T1000 (cell line): ENCODE results near the gene TMSB10.
"Not testable (repeated sequence)": the region's sequence is repeated elsewhere in the genome, so short reads cannot be mapped to it uniquely, and the experiment has no call there.

Experiments used
- DNase-seq: peaks from one replicate; lab custom pipeline; 2025; ENCODE audit warnings: mixed read lengths; lab: John Stamatoyannopoulos, UW

TMSB10 gene

DNA sequence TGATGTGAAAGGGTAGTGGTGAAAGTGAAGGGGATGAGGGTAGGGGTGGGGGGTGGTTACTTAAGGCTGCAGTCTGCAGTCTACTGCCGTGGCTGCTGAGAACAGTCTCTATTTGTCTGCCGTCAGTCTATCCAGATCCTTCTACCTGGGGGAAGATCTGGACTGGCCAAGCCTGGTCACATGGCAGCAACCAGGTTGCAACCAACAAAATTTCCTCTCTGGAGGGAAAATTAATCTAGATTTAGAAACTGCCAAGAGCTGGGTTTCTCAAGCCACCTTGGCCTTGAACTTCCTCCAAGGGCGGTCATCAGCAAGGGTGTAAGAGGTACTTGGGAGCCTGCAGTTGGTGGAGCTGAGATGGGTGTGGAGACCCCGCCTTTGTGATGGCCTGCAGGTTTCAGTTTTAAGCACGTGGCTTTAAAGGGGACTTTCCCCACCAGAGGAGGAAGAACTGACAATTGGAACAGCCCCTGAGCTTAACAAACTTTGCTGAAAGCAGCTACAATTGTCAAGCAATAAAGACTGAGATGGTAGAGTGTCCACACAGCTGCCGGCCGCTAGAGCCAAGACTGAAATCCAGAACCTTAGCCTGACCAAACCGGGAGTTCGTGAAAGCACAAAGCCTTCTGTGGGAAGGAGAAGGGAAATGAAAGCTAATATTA is 34.1 kb downstream of the TMSB10 start:
- DNase-seq = no peak

DNA sequence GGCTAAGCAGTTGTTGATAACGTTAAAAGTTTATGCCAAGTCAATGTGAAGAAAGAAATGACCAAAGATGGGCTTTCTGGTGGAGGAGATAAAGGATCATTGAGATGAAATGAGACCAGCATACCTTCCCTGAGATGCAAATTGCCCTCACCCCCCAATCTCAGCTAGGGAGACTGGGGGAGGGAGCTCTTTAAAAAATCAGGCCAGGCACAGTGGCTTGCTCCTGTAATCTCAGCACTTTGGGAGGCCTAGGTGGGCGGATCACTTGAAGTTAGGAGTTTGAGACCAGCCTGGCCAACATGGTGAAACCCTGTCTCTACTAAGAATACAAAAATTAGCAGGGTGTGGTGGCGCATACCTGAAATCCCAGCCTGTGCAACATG is 34.6 kb downstream of the TMSB10 start:
- no peak for DNase-seq

DNA sequence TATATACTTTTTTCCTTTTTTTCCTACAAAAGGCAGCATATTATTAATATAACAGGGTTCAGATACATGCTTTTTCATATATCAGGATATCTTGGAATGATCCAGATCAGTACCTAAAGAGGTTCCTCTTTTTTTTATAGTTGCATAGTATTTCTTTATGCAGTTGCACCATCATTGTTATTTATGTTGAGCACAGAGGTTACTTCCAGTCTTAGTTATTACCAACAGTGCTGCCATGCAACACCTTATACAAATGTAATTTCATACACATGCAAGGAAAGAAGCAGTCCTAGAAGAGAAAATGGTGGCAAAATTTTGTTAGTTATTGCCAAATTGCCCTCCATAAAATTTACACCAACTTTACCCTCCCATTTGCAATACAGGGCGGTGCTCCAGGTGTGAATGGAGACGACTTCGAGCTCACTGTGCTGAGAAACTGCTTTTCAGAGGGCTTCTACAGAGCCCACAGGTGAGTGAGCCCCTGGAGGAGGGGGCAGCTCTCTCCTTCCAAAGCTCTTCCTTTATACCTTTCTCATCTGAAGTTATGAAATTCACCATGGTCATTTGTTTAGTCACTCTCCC is 35.5 kb downstream of the TMSB10 start:
- no peak for DNase-seq

DNA sequence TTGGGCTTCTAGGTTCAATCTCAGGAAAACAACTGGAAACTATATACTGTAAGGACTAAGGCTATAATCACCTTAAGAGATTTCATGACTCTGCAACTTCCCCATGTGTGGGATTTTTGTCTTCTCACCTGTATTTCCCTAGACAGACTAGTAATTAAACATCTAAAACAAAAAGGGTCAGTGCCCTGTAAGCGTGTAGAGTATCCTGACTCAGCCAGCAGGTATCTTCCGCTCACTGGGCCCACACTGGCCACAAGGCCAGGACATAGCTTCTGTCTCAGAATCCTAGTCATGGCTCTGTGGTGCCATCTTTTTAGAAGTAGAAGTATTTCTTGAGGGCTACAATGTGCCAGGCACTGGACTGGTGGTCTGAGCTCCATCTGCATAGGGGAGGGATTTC is 36.7 kb downstream of the TMSB10 start:
- DNase-seq = no peak

DNA sequence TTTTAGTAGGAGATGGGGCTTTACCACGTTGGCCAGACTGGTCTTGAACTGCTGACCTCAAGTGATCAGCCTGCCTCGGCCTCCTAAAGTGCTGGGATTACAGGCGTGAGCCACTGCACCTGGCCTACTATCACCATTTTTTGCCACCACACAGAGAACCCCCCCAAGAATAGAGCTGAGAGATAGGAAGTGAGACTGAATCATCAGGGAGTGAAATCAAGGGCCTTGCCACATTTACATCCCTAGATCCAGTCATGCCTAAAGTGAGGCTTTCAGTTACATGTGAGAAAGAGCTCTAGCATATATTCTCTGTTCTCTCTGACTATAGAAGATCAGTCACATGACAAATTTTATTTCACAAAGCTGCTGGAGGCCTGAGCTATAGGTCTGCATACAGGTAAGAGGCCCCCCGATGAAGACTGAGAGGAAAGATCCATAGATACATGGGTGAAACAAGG is 37.5 kb downstream of the TMSB10 start:
- no peak for DNase-seq

DNA sequence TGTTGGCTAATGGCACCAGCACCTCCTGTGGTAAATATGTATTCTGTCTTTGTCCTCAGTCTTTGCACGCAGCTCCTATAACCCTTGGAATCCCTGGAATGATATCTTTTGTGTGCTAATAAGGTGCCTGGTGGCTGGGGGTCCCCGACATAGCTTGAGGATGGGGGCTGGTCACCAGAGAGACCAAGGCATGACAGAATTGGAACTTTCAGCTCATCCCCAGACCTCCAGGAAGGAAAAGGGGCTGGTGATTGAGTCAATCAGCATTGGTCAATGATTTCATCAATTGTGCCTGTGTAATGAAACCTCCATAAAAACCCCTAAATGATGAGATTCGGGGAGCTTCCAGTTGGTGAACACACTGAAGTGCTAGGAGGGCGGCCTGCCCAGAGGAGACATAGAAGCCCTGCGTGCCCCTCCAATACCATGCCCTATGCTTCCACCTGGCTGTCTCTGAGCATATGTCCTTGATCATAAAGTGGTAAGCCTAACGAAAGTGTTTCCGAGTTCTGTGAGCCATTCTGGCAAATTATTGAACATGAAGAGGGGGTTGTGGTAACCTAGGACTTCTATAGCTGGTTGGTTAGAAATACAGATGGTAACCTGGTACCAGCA is 38.9 kb downstream of the TMSB10 start:
- DNase-seq = no peak

DNA sequence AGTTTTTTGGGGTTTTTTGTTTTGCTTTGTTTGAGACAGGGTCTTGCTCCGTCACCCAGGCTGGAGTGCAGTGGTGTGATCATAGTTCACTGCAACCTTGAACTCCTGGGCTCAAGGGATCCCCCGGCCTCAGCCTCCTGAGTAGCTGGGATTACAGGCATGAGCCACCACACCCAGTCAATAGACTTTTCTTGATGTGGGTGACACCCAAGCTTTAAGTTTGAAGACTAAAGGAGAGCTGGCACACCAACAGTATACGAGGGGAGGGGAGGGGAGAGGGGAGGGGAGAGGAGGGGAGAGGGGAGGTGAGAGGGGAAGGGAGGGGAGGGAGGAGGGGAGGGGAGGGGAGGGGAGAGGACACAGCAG is 40.4 kb downstream of the TMSB10 start:
- DNase-seq = not testable (repeated sequence)

DNA sequence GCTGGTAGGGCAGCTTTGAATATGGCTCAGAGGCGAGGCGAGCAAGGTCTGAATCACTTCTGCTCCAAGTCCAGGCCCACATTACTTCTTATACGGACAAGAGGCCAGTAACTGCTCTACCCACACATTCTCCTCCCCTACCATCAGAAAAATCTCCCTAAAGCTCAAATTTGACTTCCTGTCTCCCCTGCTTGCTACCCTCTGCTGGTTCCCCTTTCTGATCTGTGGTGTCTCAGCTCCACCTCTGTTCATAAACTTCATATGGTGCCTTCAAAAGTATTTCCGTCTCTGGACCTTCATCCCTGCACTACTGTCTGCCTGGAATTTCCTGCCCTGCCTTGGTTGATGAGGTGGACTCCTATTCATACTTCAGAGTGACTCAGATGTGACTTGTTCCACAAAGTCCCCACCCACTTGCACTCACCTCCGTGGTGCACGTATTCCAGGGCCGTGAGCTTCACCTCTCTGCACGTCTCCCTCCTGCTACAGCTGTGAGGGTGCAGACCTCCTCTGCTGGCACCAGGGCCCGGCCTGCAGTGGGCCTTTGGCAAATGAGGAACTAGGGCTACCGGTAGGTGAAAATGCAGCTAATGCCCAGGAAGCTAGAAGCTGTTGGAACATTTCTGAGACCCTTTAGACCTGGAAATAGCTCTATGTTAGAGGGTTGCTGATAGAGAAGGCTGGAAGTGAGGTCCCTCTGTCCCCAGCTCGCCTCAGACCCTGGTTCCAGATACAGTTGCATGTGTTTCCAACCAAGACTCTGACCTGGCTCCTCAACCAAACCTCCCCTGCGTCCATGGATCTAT is 41.0 kb downstream of the TMSB10 start:
- peak; percentile 39 for DNase-seq

DNA sequence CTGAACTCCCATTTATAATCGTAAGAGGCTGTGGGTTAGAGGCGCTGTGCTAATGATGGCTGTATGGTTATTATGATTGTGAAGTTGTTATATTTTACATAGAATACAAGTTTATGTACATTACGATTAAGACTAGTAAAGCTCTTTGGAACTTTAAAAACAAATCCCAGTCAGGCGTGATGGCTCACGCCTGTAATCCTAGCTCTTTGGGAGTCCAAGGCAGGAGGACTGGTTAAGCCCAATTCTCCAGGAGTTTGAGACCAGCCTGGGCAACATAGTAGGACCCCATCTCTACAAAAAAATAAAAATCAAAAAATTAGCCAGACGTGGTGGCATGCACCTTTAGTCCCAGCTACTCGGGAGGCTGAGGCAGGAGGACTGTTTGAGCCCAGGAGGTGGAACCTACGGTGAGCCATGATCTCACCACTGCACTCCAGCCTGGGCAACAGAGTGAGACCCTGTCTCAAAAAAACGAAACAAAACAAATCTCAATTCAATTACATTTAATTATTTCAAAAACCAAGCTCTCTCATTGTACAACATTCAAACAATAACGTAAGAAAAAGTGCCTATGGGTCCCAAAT is 41.6 kb downstream of the TMSB10 start:
- DNase-seq = no peak

DNA sequence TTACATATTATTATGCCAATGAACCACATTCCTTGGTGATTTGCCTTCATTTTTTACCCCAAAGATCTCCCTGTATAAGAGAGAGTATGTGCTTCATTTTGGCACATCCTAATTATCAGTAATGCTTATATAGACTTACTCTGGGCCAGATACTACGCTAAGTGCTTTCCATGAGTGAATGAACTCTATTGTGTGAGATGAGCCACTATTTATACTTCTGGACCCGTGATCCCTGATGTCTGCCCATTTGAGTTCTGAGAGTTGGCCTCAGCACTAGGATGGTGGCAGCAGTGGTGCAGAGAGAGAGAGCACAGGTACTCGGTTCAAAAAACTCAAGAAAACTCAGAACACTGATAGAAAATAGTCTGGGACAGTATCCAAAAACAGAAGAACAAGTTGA is 48.1 kb downstream of the TMSB10 start:
- no peak for DNase-seq

DNA sequence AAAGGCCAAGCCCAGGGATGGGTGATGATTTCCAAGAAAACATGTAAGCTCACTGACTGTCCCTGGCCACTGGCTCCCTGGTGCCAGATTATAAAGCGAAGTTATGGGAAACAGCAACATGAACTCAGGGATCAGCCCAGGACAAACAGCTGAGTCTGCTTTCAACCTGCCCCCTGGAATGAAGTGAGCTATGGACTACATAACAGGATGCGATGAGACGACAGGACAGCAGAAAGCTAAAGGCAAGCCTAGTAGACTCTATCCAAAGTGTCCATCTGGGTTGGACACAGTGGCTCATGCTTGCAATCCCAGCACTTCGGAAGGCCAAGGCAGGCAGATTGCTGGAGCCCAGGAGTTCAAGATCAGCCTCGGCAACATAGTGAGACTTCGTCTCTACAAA is 48.9 kb downstream of the TMSB10 start:
- DNase-seq = no peak
